Mesenchymal stem cell (in vitro differentiated cells and primary cell): ENCODE data around the gene SETD2.

Experiments used
- DNase-seq: peaks from one replicate; pipeline ENCODE4 v3.0.0-alpha.2; 2013
- H2AFZ ChIP-seq: one replicate; pipeline ENCODE4 v1.6.1; 2013; ENCODE audit warnings: low read depth, mild to moderate bottlenecking, control low read depth, inconsistent platforms, low read length, moderate library complexity
- H2AK5ac ChIP-seq: 2 replicates; pipeline ENCODE4 v1.6.1; 2013; ENCODE audit warnings: low read length, moderate library complexity, mild to moderate bottlenecking, inconsistent platforms; ENCODE audit not compliant: severe bottlenecking
- H2BK120ac ChIP-seq: one replicate; pipeline ENCODE4 v1.6.1; 2013; ENCODE audit warnings: low read depth, mild to moderate bottlenecking, inconsistent platforms, low read length, moderate library complexity
- H2BK12ac ChIP-seq, 2 experiments: one replicate each; pipeline ENCODE4 v1.6.1; 2013; ENCODE audit warnings: inconsistent platforms in 2 of 2, low read length in 2 of 2, mild to moderate bottlenecking in 2 of 2, moderate library complexity in 2 of 2, control low read depth in 1 of 2
- H2BK15ac ChIP-seq: one replicate; pipeline ENCODE4 v1.6.1; 2013; ENCODE audit warnings: mild to moderate bottlenecking, low read depth, inconsistent platforms; ENCODE audit not compliant: poor library complexity, severe bottlenecking
- H2BK5ac ChIP-seq: 2 replicates; pipeline ENCODE4 v1.6.1; 2013; ENCODE audit warnings: low read depth, mild to moderate bottlenecking, low read length, control low read depth, inconsistent platforms; ENCODE audit not compliant: poor library complexity, severe bottlenecking
- H3K14ac ChIP-seq, 2 experiments: one replicate each; pipeline ENCODE4 v1.6.1; 2013; ENCODE audit warnings: inconsistent platforms in 2 of 2, low read length in 2 of 2, control low read depth in 1 of 2, mild to moderate bottlenecking in 1 of 2, moderate library complexity in 1 of 2
- H3K18ac ChIP-seq, 2 experiments: one replicate each; pipeline ENCODE4 v1.6.1; 2013; ENCODE audit warnings: inconsistent platforms in 2 of 2, low read length in 2 of 2, control low read depth in 1 of 2, low read depth in 1 of 2, mild to moderate bottlenecking in 1 of 2
- H3K23ac ChIP-seq, 2 experiments: one replicate each; pipeline ENCODE4 v1.6.1; 2013; ENCODE audit warnings: inconsistent platforms in 2 of 2, low read length in 2 of 2, mild to moderate bottlenecking in 2 of 2, moderate library complexity in 2 of 2, control low read depth in 1 of 2
- H3K27ac ChIP-seq: 2 replicates; pipeline ENCODE4 v1.5.1; 2013; ENCODE audit warnings: mild to moderate bottlenecking, moderate library complexity, low read length, control low read depth, inconsistent platforms; ENCODE audit not compliant: poor library complexity, severe bottlenecking
- H3K27me3 ChIP-seq, 2 experiments: 2 replicates each; pipeline versions ENCODE4 v1.6.1 to v1.7.0; 2013; ENCODE audit warnings: low read length in 2 of 2, mild to moderate bottlenecking in 2 of 2, moderate library complexity in 2 of 2, control low read depth in 1 of 2, inconsistent platforms in 1 of 2; ENCODE audit not compliant: control insufficient read depth in 1 of 2, insufficient read depth in 1 of 2
- H3K36me3 ChIP-seq, 2 experiments: 2 replicates each; pipeline versions ENCODE4 v1.6.1 to v1.7.0; 2013; ENCODE audit warnings: low read length in 2 of 2, control low read depth in 1 of 2, inconsistent platforms in 1 of 2, low read depth in 1 of 2, mild to moderate bottlenecking in 1 of 2; ENCODE audit not compliant: insufficient read depth in 2 of 2, control insufficient read depth in 1 of 2
- H3K4ac ChIP-seq, 2 experiments: one replicate each; pipeline ENCODE4 v1.6.1; 2013; ENCODE audit warnings: inconsistent platforms in 2 of 2, low read length in 2 of 2, mild to moderate bottlenecking in 2 of 2, moderate library complexity in 2 of 2, control low read depth in 1 of 2, low read depth in 1 of 2
- H3K4me1 ChIP-seq: 2 replicates; pipeline ENCODE4 v1.6.1; 2013; ENCODE audit warnings: low read depth, low read length, control low read depth; ENCODE audit not compliant: control insufficient read depth, insufficient read depth
- H3K4me2 ChIP-seq: 2 replicates; pipeline ENCODE4 v1.6.1; 2013; ENCODE audit warnings: low read length, mild to moderate bottlenecking, inconsistent platforms; ENCODE audit not compliant: poor library complexity, severe bottlenecking
- H3K4me3 ChIP-seq, 2 experiments: 2 replicates each; pipeline versions ENCODE4 v1.5.1 to v1.7.0; 2013; ENCODE audit warnings: low read length in 2 of 2, mild to moderate bottlenecking in 2 of 2, control low read depth in 1 of 2, low read depth in 1 of 2; ENCODE audit not compliant: insufficient read depth in 1 of 2
- H3K79me1 ChIP-seq: replicated peaks from 2 replicates; pipeline ENCODE4 v1.6.1; 2013; ENCODE audit warnings: mild to moderate bottlenecking, control low read depth, low read length, inconsistent platforms; ENCODE audit not compliant: poor library complexity, severe bottlenecking
- H3K9ac ChIP-seq: 2 replicates; pipeline ENCODE4 v1.7.0; 2013; ENCODE audit warnings: mild to moderate bottlenecking, low read length, moderate library complexity
- H3K9me3 ChIP-seq: 2 replicates; pipeline ENCODE4 v1.7.0; 2013; ENCODE audit warnings: mild to moderate bottlenecking, low read length; ENCODE audit not compliant: control insufficient read depth
- H4K8ac ChIP-seq: one replicate; pipeline ENCODE4 v1.6.1; 2013; ENCODE audit warnings: inconsistent platforms, mild to moderate bottlenecking, low read length, moderate library complexity
- H4K91ac ChIP-seq: one replicate; pipeline ENCODE4 v1.6.1; 2013; ENCODE audit warnings: mild to moderate bottlenecking, low read length, inconsistent platforms
- WGBS: methylation state at CpG from one replicate; pipeline ENCODE4 v1.1.7; 2013; ENCODE audit warnings: mixed read lengths; 5-methylcytosine and 5-hydroxymethylcytosine counted together

Gene SETD2

DNA sequence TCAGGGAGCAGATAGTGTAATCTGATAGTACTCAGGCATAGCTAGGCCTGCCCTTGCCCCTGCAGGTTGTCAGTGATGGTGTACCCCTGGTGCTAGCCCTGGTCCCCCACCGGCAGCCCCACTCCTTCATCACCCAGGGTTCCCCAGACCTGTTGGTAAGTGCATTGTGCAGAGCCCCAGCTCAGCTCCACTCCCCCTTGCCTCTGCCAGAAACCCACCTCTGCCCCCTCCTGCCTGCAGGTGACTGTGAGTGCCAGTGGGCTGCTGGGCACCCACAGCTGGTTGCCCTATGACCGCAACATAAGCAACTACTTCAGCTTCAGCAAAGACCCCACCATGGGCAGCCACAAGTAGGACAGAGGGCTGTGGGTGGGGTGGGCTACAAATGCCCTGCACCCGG is 156.9 kb downstream of the SETD2 start:
- H4K8ac ChIP-seq = no peak overlapping the region
- no peak overlapping the region for H2AFZ ChIP-seq
- H2BK5ac ChIP-seq = no peak overlapping the region
- no peak overlapping the region for H3K9ac ChIP-seq
- no peak overlapping the region for H2BK15ac ChIP-seq
- no peak overlapping the region for H3K18ac ChIP-seq
- no peak overlapping the region for H3K4me2 ChIP-seq
- H2BK120ac ChIP-seq = no peak overlapping the region
- H3K14ac ChIP-seq = no peak overlapping the region
- no peak overlapping the region for H3K4ac ChIP-seq
- no peak for DNase-seq
- H3K4me1 ChIP-seq = peaks cover 12% of the 10 kb centered on the region
- no peak overlapping the region for H4K91ac ChIP-seq
- peaks cover 0 to 66% of the 10 kb centered on the region in 2 experiments for H3K36me3 ChIP-seq
- WGBS = 97% methylated on average over 2 of the region's 3 CpGs
- H3K9me3 ChIP-seq = no peaks in the 10 kb centered on the region
- no peak overlapping the region for H3K27ac ChIP-seq
- no peaks in the 10 kb centered on the region for H3K27me3 ChIP-seq
- no peak overlapping the region for H2BK12ac ChIP-seq
- H3K23ac ChIP-seq = no peak overlapping the region
- no peak overlapping the region for H2AK5ac ChIP-seq
- H3K4me3 ChIP-seq = no peak overlapping the region
- H3K79me1 ChIP-seq = no peaks in the 10 kb centered on the region

DNA sequence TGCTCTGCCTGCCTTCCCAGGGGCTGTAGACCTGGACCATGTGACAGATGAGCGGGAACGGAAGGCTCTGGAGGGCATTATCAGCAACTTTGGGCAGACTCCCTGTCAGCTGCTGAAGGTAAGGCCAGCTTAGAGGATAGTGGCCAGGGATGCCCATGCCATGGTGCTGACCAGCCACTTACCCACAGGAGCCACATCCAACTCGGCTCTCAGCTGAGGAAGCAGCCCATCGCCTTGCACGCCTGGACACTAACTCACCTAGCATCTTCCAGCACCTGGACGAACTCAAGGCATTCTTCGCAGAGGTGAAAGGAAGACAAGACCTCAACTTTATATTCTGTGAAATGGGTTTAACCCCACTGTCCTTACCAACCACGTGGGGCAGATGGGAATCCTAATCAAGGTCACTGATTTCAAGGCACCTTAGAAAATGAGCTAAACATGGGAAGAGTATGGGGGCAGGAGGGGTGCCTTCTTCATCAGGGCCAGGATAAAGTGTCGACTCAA is 157.7 kb downstream of the SETD2 start:
- Histone ChIP-seq H3K23ac (no peak overlapping the region), H3K4me1 (peaks cover 12% of the 10 kb centered on the region), H2AFZ (no peak overlapping the region), H3K27me3 (no peaks in the 10 kb centered on the region), H3K27ac (no peak overlapping the region), H3K9ac (no peak overlapping the region), H3K79me1 (no peaks in the 10 kb centered on the region), H3K4ac (no peak overlapping the region), H4K91ac (no peak overlapping the region), H2AK5ac (no peak overlapping the region), H3K4me3 (no peak overlapping the region), H3K14ac (no peak overlapping the region), H3K36me3 (peaks cover 0 to 72% of the 10 kb centered on the region in 2 experiments), H2BK5ac (no peak overlapping the region), H3K18ac (no peak overlapping the region), H2BK15ac (no peak overlapping the region), H3K9me3 (no peaks in the 10 kb centered on the region), H2BK12ac (no peak overlapping the region), H3K4me2 (no peak overlapping the region), H2BK120ac (no peak overlapping the region), H4K8ac (no peak overlapping the region)
- no peak for DNase-seq
- WGBS = 98% methylated on average over 9 of the region's 9 CpGs

DNA sequence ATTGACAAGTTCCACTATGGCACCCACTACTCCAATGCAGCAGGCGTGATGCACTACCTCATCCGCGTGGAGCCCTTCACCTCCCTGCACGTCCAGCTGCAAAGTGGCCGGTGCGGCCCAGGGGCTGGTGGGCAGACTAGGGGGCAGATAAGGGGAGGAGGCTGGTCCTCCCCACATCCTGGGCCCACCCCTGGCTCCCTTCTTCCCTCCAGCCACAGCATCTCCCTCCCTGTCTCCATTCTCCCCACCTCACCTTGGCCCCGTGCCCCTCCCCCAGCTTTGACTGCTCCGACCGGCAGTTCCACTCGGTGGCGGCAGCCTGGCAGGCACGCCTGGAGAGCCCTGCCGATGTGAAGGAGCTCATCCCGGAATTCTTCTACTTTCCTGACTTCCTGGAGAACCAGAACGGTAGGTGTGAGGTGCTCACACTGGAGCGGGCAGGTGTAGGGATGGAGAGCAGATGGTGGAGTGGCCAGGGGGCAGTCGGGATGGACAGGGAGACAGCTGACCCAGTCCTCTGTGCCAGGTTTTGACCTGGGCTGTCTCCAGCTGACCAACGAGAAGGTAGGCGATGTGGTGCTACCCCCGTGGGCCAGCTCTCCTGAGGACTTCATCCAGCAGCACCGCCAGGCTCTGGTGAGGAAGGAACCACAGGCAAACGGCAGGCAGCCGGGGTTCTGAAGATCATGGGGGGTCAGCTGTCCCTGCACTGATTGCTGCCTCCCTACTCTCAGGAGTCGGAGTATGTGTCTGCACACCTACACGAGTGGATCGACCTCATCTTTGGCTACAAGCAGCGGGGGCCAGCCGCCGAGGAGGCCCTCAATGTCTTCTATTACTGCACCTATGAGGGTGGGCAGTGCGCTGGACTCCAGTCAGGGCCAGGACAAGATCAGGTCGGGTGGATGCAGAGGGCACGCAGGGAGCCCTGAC is 158.4 kb downstream of the SETD2 start:
- Histone ChIP-seq H3K9ac (no peak overlapping the region), H2AFZ (no peak overlapping the region), H3K18ac (no peak overlapping the region), H2BK5ac (no peak overlapping the region), H2BK12ac (no peak overlapping the region), H3K4me2 (no peak overlapping the region), H3K4me3 (no peak overlapping the region), H3K36me3 (peaks cover 0 to 70% of the 10 kb centered on the region in 2 experiments), H3K14ac (no peak overlapping the region), H2BK15ac (no peak overlapping the region), H3K9me3 (no peaks in the 10 kb centered on the region), H4K91ac (no peak overlapping the region), H3K27ac (no peak overlapping the region), H3K79me1 (no peaks in the 10 kb centered on the region), H2AK5ac (no peak overlapping the region), H3K23ac (no peak overlapping the region), H4K8ac (no peak overlapping the region), H3K4me1 (peaks cover 12% of the 10 kb centered on the region), H3K27me3 (no peaks in the 10 kb centered on the region), H2BK120ac (no peak overlapping the region), H3K4ac (no peak overlapping the region)
- no peak for DNase-seq
- 92% methylated on average over 32 of the region's 32 CpGs for WGBS

DNA sequence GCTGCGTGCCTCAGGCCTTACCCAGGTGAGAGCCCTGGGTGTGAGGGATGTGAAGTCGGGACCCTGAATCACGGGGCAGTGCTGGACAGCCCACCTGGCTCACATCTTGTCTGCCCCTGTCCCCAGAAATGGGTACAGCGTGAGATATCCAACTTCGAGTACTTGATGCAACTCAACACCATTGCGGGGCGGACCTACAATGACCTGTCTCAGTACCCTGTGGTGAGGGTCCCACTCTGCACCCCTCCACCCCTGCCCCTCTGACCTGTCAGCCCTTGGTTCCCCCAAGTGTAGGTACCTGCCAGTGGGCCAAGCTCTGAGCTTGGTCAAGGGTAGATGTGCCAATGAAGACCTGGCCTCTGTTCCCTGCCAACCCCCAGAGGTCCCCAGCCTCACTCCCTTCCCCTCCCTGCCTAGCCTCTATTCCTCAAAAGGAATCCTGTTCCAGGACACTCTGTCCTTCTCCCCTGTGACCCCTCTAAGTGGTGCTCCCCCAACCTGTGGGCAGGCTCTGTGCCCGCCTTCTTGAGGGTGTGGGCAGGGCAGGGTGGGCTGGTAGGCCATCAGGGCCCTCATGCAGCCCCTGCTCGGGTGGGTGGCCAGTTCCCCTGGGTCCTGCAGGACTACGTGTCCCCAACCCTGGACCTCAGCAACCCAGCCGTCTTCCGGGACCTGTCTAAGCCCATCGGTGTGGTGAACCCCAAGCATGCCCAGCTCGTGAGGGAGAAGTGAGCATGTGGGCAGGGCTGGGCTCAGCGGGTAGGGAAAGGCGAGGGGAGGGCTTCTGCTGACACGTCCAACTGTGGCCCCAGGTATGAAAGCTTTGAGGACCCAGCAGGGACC is 159.3 kb downstream of the SETD2 start:
- WGBS = 93% methylated on average over 17 of the region's 17 CpGs
- no peak overlapping the region for H3K23ac ChIP-seq
- no peak overlapping the region for H3K4me3 ChIP-seq
- no peak overlapping the region for H3K4ac ChIP-seq
- H3K4me1 ChIP-seq = peaks cover 11% of the 10 kb centered on the region
- H3K27ac ChIP-seq = no peak overlapping the region
- H2BK15ac ChIP-seq = no peak overlapping the region
- H2BK5ac ChIP-seq = no peak overlapping the region
- H2AK5ac ChIP-seq = no peak overlapping the region
- no peaks in the 10 kb centered on the region for H3K9me3 ChIP-seq
- no peak overlapping the region for H3K18ac ChIP-seq
- no peak for DNase-seq
- no peak overlapping the region for H4K91ac ChIP-seq
- H3K27me3 ChIP-seq = no peaks in the 10 kb centered on the region
- H3K36me3 ChIP-seq = peaks cover 0 to 65% of the 10 kb centered on the region in 2 experiments
- no peak overlapping the region for H2AFZ ChIP-seq
- no peak overlapping the region for H2BK120ac ChIP-seq
- no peak overlapping the region for H3K9ac ChIP-seq
- no peaks in the 10 kb centered on the region for H3K79me1 ChIP-seq
- H3K4me2 ChIP-seq = no peak overlapping the region
- H4K8ac ChIP-seq = no peak overlapping the region
- H2BK12ac ChIP-seq = no peak overlapping the region
- no peak overlapping the region for H3K14ac ChIP-seq
